GM21576 (cell line): ENCODE data around the gene HPGD.

Experiments
- ATAC-seq: cut with Tn5 transposase; IDR thresholded peaks from one replicate; pipeline ENCODE4 v1.9.1; 2021; ENCODE audit warnings: mild to moderate bottlenecking, moderate library complexity; ENCODE audit not compliant: unreplicated experiment

Gene HPGD

DNA sequence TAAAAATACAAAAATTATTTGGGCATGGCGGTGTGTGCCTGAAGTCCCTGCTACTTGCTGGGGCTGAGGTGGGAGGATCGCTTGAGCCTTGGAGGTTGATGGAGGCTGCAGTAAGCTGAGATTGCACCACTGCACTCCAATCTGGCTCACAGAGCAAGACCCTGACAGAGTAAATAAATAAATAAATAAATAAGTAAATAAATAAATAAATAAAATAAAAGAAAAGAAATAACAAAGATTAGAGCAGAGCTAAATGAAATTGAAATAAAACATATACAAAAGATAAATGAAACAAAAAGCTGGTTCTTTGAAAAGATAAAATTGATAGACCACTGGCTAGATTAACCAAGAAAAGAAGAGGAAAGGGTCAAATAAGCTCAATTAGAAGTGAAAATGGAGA is 43.1 kb downstream of the HPGD start:
- ATAC-seq: no peak

DNA sequence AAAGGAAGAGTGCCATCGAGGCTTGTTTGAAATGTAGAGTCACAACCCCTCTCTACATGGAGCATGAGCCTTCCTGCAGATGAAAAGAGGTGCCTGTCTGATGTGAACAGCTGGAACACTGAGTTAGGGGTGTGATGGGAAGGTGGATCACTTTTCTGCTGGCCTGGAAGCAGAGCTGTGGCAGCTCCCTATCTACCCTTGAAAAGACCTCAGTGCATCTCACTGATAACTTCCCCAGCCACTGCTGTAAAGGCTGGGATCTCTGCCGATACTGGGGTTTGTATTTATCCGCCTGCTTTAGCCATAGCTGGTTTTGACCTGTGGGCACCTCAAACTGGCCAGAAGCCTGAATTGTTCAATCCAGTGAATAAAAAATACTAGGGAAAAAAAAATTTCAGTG is 46.8 kb downstream of the HPGD start:
- ATAC-seq: no peak

DNA sequence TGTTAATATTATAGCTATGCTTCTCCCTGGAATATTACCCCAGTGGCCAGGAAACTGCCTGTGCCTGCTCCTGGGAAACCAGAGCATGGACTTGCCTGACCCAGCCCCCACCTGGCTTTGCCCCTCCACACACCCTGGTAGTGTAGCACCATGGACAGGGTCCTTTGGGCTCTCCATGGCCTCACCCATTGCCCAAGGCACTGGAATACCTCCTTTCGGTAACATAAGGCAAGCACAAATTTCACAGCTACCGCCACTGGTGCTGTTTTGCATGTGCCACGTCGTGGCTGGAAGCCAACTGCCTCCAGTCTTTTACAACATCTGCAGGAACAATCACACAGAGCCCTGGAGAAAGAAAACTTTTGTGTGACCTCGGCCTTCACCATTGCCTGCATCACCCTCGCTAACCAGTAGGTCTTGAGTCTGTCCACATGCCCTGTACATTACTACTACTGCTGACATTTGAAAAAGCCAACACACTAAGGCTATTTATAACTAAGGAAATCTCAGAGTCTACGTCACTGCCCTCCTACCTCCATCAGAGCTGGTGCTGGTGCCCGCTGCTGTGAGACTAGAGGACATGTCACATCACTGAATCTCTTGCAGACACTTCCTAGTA is 47.7 kb downstream of the HPGD start:
- no peak for ATAC-seq

DNA sequence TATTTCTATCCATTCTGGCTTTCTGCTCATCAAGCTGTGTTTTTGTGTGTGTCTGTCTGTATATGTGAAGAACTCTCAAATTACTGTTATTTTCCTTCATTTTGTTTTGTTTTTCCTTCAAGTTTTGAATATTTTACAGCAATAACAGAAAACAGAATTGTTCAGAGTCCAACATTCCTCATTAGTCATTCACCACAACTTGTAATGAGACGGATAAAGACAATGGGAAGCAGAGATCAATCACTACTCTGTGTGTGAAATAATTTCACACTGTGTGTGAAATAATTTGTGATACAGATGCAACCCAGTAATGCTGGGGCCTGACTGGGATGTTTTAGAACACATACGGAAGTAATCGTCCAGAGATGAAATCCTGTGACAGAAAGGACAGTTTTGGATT is 55.2 kb downstream of the HPGD start:
- no peak for ATAC-seq

DNA sequence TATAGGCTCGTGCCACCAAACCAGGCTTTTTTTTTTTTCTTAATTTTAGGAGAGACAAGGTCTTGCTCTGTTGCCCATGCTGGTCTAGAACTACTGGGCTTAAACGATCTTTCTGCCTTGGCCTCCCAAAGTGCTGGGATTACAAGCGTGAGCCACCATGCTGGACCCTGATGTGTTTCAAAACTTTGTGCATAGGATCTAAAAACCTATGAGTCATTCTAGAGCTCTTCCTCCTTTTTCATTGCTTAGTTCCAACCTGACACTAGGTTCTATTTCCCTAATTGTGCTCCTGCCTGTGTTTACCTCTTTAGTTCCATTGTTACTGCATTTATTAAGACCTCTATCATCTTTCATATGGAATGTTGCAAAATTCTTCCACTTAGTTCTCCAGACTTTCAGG is 57.3 kb downstream of the HPGD start:
- no peak for ATAC-seq

DNA sequence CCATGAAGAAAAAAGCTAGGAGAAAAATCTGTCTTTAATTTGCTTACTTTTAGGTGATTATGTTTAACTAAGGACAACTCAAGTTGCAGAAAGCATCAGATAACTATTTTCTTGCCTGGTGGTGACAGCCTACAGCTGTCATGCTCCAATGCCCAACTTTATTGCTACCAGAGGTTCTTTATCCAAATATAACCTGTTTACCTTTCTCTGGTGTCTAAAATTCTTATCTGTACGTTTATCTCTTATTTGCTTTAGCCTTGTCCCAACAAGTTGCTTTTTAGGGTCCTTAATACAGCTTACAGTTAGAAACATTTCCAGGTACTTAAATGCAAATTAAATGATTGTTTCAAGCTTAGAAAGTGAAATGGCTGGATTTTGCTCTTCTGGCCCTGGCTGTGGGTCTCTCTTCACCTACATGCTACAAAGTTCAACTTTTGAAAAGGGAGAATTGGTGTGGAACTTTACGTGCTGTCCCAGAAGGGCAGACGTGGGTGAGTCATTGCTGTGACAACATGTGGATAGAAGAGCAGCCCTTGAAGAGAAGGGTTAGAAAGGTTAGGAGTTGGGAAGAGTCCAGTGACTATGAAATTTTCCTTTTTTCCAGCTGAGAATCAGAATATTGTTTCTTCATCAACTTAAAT is 60.7 kb downstream of the HPGD start:
- ATAC-seq: no peak

DNA sequence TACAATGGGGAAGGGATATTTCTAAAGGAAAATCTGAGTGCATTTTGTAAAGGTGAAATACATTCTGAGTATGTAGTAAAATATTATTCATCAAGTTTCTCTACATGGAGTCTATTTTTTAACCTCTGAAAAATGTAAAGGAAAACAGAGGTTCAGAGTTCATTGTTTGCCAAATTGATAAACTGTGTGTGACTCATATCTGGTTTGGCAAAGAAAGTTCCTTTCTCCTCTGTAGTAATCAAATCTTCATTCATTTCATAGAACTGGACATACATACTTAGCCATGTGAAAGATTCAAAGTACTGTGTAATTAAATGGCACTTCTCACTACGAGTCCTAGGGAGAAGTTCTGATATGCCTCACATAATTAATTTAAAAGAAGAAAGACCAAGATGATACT is 61.6 kb downstream of the HPGD start:
- ATAC-seq: no peak

DNA sequence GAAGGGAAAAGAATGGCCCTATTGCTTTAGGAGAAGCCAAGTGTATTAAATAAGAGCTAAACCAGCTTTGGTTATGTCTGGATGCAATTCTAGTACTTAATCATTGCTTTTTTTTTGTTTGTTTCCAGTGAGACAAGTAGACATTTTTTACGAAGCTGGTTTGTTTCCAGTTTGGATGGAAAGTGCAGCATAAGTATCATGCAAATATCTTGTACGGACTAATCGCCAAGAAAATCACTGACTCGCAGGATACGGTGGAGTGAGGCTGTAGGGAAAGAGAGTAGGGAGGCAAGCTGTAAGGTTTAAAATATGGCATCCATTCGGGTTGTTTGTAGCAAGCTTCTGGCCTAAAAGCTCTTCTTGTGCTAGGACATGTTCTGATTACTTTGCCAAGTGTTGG is 64.8 kb downstream of the HPGD start:
- no peak for ATAC-seq

DNA sequence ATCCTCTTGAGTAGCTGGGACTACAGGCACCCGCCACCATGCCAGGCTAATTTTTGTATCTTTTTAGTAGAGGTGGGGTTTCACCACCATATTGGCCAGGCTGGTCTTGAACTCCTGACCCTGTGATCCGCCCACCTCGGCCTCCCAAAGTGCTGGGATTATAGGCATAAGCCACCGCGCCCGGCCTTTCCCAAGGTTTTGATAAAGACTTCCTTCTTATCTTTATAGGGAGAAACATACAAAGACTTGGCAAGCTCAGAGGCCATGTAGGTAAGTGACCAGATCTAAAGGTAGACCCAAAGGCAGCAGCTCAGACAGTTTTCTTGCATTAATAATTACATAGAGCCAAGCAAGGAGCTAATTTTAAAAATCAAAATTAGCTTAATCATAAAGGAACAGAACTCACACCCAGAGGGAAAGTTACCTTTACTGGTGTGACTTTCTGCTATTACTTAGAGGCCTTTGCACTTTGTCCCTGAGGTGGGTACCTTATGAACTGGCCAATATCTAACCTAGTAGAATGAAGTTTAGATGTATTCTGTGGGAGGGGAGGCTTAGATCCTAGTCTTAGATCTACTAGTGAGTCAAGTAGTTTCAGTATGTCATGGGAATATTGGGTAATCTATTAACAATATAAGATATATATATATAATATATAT is 67.3 kb downstream of the HPGD start:
- no peak for ATAC-seq

DNA sequence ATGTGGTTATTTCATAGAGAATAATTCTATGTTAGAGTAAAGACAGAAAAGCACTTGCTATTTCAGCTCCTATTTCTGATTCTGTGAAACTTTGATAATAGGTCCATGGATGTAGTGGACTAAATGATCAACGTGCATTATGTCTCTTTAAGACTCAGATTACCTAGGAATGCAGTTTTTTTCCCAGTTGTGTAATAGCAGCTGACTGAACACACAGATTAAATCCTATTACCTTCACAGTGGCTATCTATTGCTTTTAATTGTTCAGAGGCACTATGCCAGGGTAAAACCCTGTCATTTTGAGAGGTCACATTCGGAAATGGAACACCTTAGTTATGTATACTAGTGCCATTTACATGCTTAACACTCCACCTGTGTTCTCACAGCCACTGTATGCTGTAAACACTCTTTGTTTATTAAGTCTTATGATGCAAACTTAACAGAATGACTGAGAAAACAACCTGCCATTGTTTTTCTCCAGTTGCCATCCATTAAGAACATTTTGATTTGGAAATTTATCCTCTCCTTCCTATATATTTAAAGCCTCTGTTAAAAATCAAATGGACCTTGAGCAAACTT is 70.5 kb downstream of the HPGD start:
- no peak for ATAC-seq

DNA sequence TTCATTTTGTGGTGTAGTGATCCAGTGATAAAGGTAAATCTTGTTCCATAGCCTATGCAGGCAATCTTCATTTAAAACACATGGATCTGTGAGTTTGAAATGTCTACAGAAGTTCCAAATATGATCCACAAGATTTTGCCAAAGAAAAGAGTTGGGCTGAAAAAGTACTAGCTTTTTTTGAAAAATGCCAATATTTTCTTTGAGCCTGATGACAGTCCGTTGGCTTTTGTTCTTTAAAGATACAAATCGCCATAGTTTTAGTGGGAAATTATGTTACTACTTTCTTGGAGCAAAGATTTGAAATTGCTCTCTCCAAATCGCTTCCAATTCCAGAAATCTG is 71.5 kb downstream of the HPGD start:
- ATAC-seq: no peak

DNA sequence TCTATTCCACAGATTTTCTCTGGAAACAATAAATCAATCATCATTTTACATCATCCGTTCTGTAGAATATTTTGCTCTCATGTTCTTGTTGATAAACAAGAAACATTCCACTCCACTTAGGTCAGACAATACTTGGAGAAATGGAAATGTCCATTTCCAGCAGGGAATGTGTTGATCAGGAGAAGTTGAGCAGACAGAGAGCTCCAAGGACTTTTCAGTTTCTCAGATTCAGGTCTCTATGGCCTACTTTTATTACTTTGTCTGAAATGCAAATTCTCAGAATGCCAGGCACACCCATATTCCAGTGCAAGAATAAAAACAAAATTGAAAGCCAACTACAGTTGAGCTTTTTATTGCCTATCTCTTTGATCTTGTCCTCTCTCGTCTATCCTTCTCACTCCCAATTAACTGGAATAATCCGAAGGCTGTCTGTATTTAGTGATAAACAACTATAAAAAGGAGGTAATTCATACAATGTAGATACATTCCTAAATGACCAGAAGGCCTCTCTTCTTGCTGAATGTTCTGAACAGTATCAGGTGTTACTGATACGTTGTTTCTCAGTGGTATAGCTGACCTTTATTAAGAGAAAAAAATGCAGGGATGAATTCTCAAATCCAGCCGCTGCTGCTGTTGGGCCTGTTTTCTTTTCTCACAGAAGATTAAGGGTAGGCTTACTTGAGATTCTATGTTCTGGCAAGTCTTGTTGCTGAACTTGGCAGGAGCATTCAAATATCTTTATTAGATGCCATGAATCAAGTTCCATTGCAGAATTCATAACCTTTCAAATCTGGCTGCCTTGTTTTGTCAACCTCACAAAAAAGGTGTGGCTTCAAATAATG is 72.1 kb downstream of the HPGD start:
- ATAC-seq: no peak

DNA sequence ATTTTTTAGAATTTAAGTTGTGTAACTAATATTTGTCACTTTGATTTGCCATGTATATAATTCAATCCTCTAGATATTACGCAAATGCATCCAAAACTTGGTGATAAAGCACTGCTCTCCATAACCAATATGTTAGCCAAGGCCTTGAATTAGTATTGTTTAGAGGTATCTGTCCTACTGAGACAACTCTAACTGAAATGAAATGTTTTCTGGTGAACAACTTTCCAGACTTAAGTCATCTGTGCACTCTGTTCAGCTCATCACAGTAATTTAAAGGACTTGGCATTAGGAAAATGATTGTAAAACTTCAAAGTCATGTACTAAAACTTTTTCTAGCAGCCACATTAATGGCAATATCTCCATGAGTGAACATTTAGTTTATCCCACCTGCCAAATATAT is 73.1 kb downstream of the HPGD start:
- ATAC-seq: no peak

DNA sequence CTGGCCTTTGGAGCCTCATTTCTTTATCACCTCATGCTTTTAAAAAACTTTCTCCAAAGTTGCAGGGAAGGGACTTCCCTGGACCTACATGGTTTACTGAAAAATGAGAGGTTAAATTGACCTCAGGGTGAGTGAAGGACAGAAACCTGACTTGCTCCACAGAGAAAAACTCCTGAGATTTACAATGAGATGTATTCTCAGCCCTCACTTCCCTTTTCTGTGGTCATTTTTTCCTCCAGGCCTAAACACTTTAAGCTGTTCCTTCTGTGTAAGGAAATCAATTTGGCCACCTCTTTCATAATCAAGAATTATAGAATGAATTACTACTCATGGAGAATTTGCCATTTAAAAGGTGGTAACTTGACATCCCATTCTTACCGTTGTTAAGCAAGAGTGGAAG is 77.9 kb downstream of the HPGD start:
- ATAC-seq: no peak
